GM18861 (cell line): ENCODE measurements around the gene RAB3C.

Experiments
- ATAC-seq: cut with Tn5 transposase; IDR thresholded peaks from one replicate; pipeline ENCODE4 v1.9.1; 2021; ENCODE audit not compliant: unreplicated experiment

The RAB3C gene

DNA sequence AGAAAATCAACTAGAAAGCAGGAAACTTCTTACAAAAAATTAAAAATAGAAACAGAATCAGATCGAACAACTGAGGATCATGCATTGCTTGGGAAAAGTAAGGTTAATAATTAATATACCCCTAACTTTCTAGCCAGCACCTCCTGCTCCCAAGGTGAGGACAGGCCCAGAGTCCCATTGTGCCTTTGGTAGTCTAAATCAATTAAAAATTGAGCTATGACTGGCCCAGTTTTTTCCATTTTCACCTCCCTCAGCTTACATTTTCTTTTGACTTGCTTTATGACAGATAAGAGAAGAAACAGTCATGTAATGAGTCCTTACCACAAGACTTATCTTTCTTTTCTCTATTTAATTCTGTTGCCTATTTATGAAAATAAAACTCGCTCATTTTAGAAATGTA, 182.2 kb downstream of the RAB3C start:
- no peak for ATAC-seq

- no peak for ATAC-seq
Observed at GRCh38 chr5:58767104-58767503, 184.2 kb downstream of the RAB3C start.

GRCh38 chr5:58770136-58770535, 187.3 kb downstream of the RAB3C start:
- ATAC-seq, result no peak

DNA sequence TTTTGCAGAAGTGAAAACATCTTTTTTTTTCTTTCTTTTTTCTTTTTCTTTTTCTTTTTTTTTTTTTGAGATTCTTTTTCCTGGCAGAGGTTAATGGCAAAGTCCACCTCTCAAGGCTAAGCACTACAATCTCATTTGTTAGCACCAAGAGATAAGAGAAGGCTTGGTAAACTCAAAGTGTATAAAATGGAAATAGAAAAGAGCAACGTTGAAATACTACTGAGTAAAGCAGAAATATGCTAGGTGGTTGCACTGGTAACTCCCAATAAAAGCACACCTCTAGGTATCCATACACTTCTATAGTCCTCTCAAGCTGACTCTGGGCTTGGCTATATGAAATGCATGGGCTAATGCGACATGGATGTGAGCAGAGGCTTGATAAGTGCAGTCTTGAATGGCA, 188.9 kb downstream of the RAB3C start:
- ATAC-seq, result no peak

DNA sequence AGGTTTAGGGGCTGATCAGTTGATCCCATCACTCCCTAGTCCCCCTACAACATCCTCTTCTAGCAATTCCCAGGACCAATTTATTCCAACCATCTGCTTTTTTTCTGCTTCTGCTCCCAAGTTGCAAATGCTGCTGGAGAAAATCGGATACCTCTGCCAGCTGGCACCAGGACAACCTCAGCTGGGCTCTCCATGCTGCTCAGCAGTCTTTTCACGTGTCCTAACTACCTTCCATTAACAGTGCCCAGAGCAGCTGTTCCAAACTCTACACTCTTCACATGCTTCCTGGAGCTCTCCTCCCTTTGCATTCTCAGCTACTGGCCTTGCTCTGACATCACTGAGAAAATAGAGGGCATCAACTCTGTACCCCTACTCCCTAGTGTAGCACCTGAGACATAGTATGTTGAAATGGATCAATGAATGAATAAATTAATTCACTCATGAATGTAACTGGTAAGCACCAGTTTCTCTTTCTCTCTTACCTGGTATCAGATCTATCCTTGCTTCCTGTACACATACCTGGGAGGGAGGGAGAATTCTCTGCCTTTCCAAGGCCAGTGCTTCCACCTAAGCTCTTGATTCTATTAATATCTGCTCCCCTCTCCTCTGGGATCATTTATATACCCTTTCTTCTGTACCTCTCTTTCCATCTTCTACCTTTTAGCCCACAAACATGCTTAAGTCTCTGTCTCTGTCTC, 191.0 kb downstream of the RAB3C start:
- ATAC-seq, result no peak

- no peak for ATAC-seq
Observed at GRCh38 chr5:58774937-58775336, 192.1 kb downstream of the RAB3C start.

GRCh38 chr5:58775701-58776262, 192.9 kb downstream of the RAB3C start:
- ATAC-seq, result peak; percentile 94

GRCh38 chr5:58776559-58776958, 193.7 kb downstream of the RAB3C start:
- no peak for ATAC-seq

- ATAC-seq, result no peak
Observed at GRCh38 chr5:58778888-58779287, 196.0 kb downstream of the RAB3C start.

- ATAC-seq, result peak; percentile 83
Observed at GRCh38 chr5:58786035-58786434, 203.2 kb downstream of the RAB3C start.

- ATAC-seq, result no peak
Observed at GRCh38 chr5:58786711-58787303, 203.9 kb downstream of the RAB3C start.

DNA sequence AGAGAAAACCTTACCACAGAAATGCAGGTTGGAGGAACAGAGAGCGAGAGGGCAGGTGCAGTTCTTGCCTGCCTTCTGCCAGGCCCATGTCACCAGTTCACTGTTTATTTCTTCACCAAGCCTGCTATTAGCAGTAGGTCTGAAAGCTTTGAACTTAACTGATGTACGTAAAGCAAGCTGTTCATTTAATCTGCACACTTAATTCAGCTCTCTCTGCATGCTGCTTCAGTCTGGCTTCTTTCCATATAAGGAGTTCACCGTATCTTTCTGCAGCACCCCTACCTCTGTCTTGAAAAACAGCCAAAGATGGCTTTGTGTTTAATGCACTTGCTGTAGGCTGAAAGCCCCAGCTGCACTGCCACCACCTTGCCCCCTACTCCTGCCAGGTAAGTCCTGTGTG, 205.1 kb downstream of the RAB3C start:
- ATAC-seq, result no peak

GRCh38 chr5:58793888-58794657, 211.2 kb downstream of the RAB3C start:
- peak; percentile 41 for ATAC-seq

DNA sequence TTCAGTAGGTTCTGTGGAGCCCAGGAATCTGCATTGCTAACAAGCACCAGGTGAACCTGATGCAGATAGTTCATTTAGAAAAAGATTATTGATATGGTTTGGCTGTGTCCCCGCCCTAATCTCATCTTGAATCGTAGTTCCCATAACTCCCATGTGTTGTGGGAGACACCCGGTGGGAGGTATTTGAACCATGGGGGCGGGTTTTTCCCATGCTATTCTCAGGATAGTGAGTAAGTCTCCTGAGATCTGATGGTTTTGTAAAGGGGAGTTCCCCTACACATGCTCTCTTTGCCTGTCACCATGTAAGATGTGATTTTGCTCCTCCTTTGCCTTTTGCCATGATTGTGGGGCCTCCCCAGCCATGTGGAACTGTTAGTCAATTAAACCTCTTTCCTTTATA, 212.0 kb downstream of the RAB3C start:
- peak; percentile 28 for ATAC-seq

GRCh38 chr5:58795327-58795726, 212.5 kb downstream of the RAB3C start:
- peak; percentile 26 for ATAC-seq

GRCh38 chr5:58797021-58797420, 214.1 kb downstream of the RAB3C start:
- ATAC-seq, result no peak

- ATAC-seq, result no peak
Observed at GRCh38 chr5:58800356-58800755, 217.5 kb downstream of the RAB3C start.

GRCh38 chr5:58800861-58801540, 218.1 kb downstream of the RAB3C start:
- no peak for ATAC-seq

DNA sequence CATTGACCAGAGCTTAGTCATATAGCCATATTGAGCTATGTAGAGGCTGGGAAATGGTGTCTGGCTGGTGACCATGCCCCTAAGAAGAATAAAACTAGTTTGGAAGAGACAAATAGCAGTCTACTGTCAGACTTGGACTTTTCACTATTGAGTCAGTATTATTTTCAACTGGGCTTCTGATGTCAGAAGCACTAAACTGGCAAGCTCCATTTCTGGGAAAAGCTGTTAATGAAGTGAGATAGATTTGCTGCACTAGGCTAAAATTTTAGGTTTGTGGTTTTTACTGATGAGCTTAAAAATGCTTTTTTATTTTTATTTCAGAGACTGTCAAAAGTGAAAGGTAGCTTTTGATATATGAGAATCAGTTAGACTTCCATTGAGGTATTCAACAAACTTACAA, 220.2 kb downstream of the RAB3C start:
- ATAC-seq, result no peak

DNA sequence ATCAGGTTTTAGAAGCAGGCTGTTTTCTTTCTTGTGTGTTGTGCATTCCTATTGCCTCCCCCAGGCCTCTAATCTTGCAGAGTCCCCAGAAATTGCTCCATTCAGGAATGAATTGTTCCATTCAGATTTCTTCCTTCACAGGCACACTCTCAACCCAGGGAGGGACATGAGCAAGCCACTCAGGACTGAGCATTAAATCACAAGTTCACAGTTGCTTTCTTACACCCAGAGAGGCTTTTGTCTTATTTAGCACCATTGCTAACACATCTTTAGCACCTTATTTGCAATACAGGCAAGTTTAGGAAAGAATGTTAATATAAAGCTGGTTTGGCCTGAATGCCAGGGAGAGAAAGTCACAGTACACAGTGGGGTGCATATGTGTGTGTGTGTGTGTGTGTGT, 221.4 kb downstream of the RAB3C start:
- no peak for ATAC-seq

GRCh38 chr5:58810086-58810485, 227.2 kb downstream of the RAB3C start:
- ATAC-seq, result no peak
